K562 (cell line): ENCODE data around the gene EMILIN1. TPM values are rescaled to one million over a fixed set of nuclear protein-coding genes. Genes with fewer than 3 reads are reported as not detected.

ENCODE experiments used
- ATF1 ChIP-seq, 2 experiments: fragments of 450-650 bp in 1 of 2; IDR thresholded peaks; 2 replicates each; pipeline ENCODE4 v1.6.1; 2016; ENCODE audit warnings: missing compliant biosample characterization in 1 of 2, missing genetic modification characterization in 1 of 2
- GABPB2 ChIP-seq: fragments of 250-450 bp; sonication (Bioruptor Pico); conservative IDR thresholded peaks from 2 replicates; pipeline ENCODE4 v1.5.1; 2021; ENCODE audit warnings: mild to moderate bottlenecking
- GATAD2A ChIP-seq: fragments of 450-650 bp; IDR thresholded peaks from 2 replicates; pipeline ENCODE4 v1.6.1; 2017
- IFI16 ChIP-seq: fragments of 250-450 bp; sonication (Bioruptor Pico); IDR thresholded peaks from 2 replicates; pipeline ENCODE4 v2.1.2; 2022; ENCODE audit warnings: mild to moderate bottlenecking, inconsistent platforms
- POLR2G ChIP-seq: fragments of 200-400 bp; formaldehyde crosslinking; IDR thresholded peaks from 2 replicates; pipeline ENCODE4 v1.6.1; 2017; ENCODE audit warnings: low read depth, mild to moderate bottlenecking, antibody characterized with exemption, low read length, moderate library complexity
- POLR2H ChIP-seq: IDR thresholded peaks from 2 replicates; pipeline ENCODE4 v1.6.1; 2016; ENCODE audit warnings: missing genetic modification characterization, low read depth, mild to moderate bottlenecking, control low read depth, missing compliant biosample characterization, moderate library complexity
- PTRF ChIP-seq: fragments of 450-650 bp; IDR thresholded peaks from 2 replicates; pipeline ENCODE4 v1.6.1; 2016; ENCODE audit warnings: mild to moderate bottlenecking, missing genetic modification characterization, missing compliant biosample characterization
- SNAPC5 ChIP-seq: fragments of 250-450 bp; sonication (Bioruptor Pico); IDR thresholded peaks from 2 replicates; pipeline ENCODE4 v1.8.0; 2021; ENCODE audit warnings: moderate library complexity, mild to moderate bottlenecking, inconsistent platforms
- STAT5A ChIP-seq: IDR thresholded peaks from 2 replicates; pipeline ENCODE4 v1.6.1; 2012; ENCODE audit warnings: low read length, inconsistent platforms, borderline replicate concordance
- TAF15 ChIP-seq: fragments of 200-400 bp; formaldehyde crosslinking; IDR thresholded peaks from 2 replicates; pipeline ENCODE4 v1.6.1; 2017; ENCODE audit warnings: mild to moderate bottlenecking, low read depth, low read length, moderate library complexity
- ZEB2 ChIP-seq: fragments of 450-650 bp; IDR thresholded peaks from 2 replicates; pipeline ENCODE4 v1.6.1; 2016
- ZNF184 ChIP-seq: sonication (generic); formaldehyde crosslinking; IDR thresholded peaks from 2 replicates; pipeline ENCODE4 v1.5.0; 2020; ENCODE audit warnings: missing genetic modification reagents
- ZNF518B ChIP-seq: fragments of 250-450 bp; sonication (Bioruptor Pico); IDR thresholded peaks from 2 replicates; pipeline ENCODE4 v1.5.0; 2021; ENCODE audit warnings: mild to moderate bottlenecking, moderate library complexity
- polyA plus RNA-seq, 8 experiments: library from polyadenylated mRNA; depleted of rRNA in 4 of 8; stranded (reverse) in 5 of 8; unstranded in 3 of 8; fragments of >200 nt; fragmentation: Nextera tagmentation in 2 of 8; fragmentation: Illumina TruSeq in 1 of 8; extraction: Ambion mirVana in 2 of 8; extraction: Trizol in 1 of 8; gene quantifications; 2 replicates each; pipeline versions ENCODE4 v1.2.1 to v1.2.3, GENCODE V29; 2011 to 2014; ENCODE audit warnings: inconsistent platforms in 1 of 8, missing spikeins in 1 of 8
- total RNA-seq, 7 experiments: library from RNA; depleted of rRNA in 6 of 7; stranded (reverse); fragments of >200 nt in 6 of 7; fragmentation: Illumina TruSeq in 2 of 7; extraction: Trizol in 2 of 7; gene quantifications; 2 replicates each; pipeline versions ENCODE4 v1.2.1 to v1.2.3, GENCODE V29; 2011 to 2021; ENCODE audit warnings: low replicate concordance in 1 of 7
- TF ChIP-seq, protein P1 (sequence below), 2 experiments: fragments of 450-650 bp in 1 of 2; sonication (generic) in 1 of 2; formaldehyde crosslinking in 1 of 2; IDR thresholded peaks; 2 replicates each; pipeline versions ENCODE4 v1.7.1 to v1.9.0; 2016 to 2022; ENCODE audit warnings: inconsistent platforms in 1 of 2, mild to moderate bottlenecking in 1 of 2, missing genetic modification reagents in 1 of 2
- TF ChIP-seq, protein P2 (sequence below), 2 experiments: fragments of 450-650 bp in 1 of 2; sonication (generic) in 1 of 2; formaldehyde crosslinking in 1 of 2; IDR thresholded peaks in 1 of 2; conservative IDR thresholded peaks in 1 of 2; 2 replicates each; pipeline versions ENCODE4 v1.6.1 to v1.8.1; 2016 to 2023; ENCODE audit warnings: mild to moderate bottlenecking in 2 of 2, moderate library complexity in 2 of 2, inconsistent platforms in 1 of 2, missing genetic modification reagents in 1 of 2

Gene EMILIN1
- total and polyA plus RNA-seq, 9 of the 15 experiments (the other 6 are each of a cell fraction or from before 2014, with no cell fraction given) = 0.04 to 2.7 (median 0.54) TPM; not detected in 2

- no peak for TF ChIP-seq ZNF184 (CRISPR knock-in tag)
- TF ChIP-seq GABPB2 (CRISPR knock-in tag) = no peak
- TF ChIP-seq, protein P1, sequence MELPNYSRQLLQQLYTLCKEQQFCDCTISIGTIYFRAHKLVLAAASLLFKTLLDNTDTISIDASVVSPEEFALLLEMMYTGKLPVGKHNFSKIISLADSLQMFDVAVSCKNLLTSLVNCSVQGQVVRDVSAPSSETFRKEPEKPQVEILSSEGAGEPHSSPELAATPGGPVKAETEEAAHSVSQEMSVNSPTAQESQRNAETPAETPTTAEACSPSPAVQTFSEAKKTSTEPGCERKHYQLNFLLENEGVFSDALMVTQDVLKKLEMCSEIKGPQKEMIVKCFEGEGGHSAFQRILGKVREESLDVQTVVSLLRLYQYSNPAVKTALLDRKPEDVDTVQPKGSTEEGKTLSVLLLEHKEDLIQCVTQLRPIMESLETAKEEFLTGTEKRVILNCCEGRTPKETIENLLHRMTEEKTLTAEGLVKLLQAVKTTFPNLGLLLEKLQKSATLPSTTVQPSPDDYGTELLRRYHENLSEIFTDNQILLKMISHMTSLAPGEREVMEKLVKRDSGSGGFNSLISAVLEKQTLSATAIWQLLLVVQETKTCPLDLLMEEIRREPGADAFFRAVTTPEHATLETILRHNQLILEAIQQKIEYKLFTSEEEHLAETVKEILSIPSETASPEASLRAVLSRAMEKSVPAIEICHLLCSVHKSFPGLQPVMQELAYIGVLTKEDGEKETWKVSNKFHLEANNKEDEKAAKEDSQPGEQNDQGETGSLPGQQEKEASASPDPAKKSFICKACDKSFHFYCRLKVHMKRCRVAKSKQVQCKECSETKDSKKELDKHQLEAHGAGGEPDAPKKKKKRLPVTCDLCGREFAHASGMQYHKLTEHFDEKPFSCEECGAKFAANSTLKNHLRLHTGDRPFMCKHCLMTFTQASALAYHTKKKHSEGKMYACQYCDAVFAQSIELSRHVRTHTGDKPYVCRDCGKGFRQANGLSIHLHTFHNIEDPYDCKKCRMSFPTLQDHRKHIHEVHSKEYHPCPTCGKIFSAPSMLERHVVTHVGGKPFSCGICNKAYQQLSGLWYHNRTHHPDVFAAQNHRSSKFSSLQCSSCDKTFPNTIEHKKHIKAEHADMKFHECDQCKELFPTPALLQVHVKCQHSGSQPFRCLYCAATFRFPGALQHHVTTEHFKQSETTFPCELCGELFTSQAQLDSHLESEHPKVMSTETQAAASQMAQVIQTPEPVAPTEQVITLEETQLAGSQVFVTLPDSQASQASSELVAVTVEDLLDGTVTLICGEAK (IDR thresholded peaks at IDR 0.05) = peak; percentile 8; the same call in 1 of the 2 replicates
- TF ChIP-seq, protein P1 (CRISPR knock-in tag; IDR thresholded peaks at IDR 0.05) = no peak
- TF ChIP-seq TAF15 = no peak
- no peak for TF ChIP-seq ATF1 (CRISPR knock-in tag; IDR thresholded peaks at IDR 0.05)
- TF ChIP-seq ATF1 (tag; IDR thresholded peaks at IDR 0.05) = no peak
- no peak for TF ChIP-seq SNAPC5 (CRISPR knock-in tag)
- TF ChIP-seq PTRF (tag) = no peak
- no peak for TF ChIP-seq GATAD2A
- TF ChIP-seq, protein P2, sequence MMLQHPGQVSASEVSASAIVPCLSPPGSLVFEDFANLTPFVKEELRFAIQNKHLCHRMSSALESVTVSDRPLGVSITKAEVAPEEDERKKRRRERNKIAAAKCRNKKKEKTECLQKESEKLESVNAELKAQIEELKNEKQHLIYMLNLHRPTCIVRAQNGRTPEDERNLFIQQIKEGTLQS (IDR thresholded peaks at IDR 0.05) = peak; percentile 49
- TF ChIP-seq, protein P2 (CRISPR knock-in tag; conservative IDR thresholded peaks at IDR 0.05) = no peak
- no peak for TF ChIP-seq ZEB2
- no peak for TF ChIP-seq IFI16 (CRISPR knock-in tag)
- no peak for TF ChIP-seq STAT5A
- no peak for TF ChIP-seq ZNF518B
- no peak for TF ChIP-seq POLR2G
- no peak for TF ChIP-seq POLR2H (tag)
Measured at GRCh38 chr2:27076323-27076722, 2.1 kb upstream of the EMILIN1 start (continued).
